ENCODE results near the gene MAGI3.

GRCh38 chr1:113388621-113389358 is 1.5 kb upstream of the MAGI3 start:
- TF ChIP-seq CTCF (IDR thresholded peaks at IDR 0.05) = peak in 4 of 5 experiments; percentile 9 to 46 (median 25)
- no peak for TF ChIP-seq POLR2AphosphoS5 (IDR thresholded peaks at IDR 0.05)
- no peak for TF ChIP-seq POLR2A (IDR thresholded peaks at IDR 0.05)
- TF ChIP-seq EP300 (IDR thresholded peaks at IDR 0.05; ENCODE audit: low read depth) = no peak
